HUES48 (cell line): ENCODE data around the gene SPAG17.

ENCODE experiments used
- H3K27ac ChIP-seq: one replicate; pipeline ENCODE4 v1.7.0; 2013; ENCODE audit warnings: low read depth, low read length, inconsistent platforms
- H3K27me3 ChIP-seq: 2 replicates; pipeline ENCODE4 v1.6.1; 2013; ENCODE audit warnings: mild to moderate bottlenecking, low read length; ENCODE audit not compliant: control insufficient read depth, insufficient read depth
- H3K36me3 ChIP-seq: 2 replicates; pipeline ENCODE4 v1.6.1; 2013; ENCODE audit warnings: low read length; ENCODE audit not compliant: control insufficient read depth, insufficient read depth
- H3K4me1 ChIP-seq: 2 replicates; pipeline ENCODE4 v1.6.1; 2013; ENCODE audit warnings: mild to moderate bottlenecking, low read length; ENCODE audit not compliant: control insufficient read depth, insufficient read depth
- H3K4me3 ChIP-seq: 2 replicates; pipeline ENCODE4 v1.5.1; 2013; ENCODE audit warnings: mild to moderate bottlenecking, low read depth, low read length
- H3K9ac ChIP-seq: 2 replicates; pipeline ENCODE4 v1.6.1; 2013; ENCODE audit warnings: mild to moderate bottlenecking, low read depth, low read length, moderate library complexity
- H3K9me3 ChIP-seq: 2 replicates; pipeline ENCODE4 v1.6.1; 2013; ENCODE audit warnings: low read length; ENCODE audit not compliant: control insufficient read depth, insufficient read depth

The SPAG17 gene

DNA sequence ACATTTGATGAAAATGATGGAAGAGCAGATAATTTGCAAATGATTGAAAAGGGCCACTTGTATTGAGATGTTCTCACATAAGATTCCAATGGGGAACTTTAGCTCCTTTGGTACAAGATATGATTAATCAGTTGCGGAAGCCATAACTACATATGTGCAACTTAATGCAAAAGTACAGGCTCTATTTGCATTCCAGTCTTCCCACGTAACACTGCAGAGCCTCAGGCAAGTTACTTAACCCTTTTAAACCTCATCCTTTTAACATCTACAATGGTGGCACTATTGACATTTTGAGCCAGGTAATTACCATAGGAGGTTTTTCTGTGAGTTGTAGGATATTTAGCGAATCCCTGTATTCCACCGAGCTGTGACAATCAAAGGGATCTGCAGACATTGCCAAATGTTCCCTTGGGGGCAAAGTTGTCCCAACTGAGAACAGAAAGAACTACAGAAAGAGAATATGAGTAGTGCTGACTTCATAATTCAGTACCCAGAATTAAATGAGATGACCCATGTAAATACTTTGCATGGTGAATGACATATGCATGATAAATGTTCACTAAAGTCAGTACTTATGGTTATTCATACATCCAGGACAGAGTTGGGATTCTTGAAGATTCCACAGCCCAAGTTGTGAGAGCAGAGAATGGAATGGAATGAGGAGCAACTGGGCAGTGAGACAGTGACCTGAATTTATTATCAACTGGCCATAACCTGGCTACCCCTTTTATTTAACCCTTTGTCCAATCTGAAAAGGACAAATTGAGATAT, 62.6 kb downstream of the SPAG17 start:
- Histone ChIP-seq H3K27ac (no peak overlapping the region), H3K9me3 (no peaks in the 10 kb centered on the region), H3K9ac (no peak overlapping the region), H3K4me1 (no peaks in the 10 kb centered on the region), H3K27me3 (no peaks in the 10 kb centered on the region), H3K4me3 (no peak overlapping the region), H3K36me3 (no peaks in the 10 kb centered on the region)

GRCh38 chr1:118118873-118119463, 66.1 kb downstream of the SPAG17 start:
- Histone ChIP-seq H3K9ac (no peak overlapping the region), H3K4me3 (no peak overlapping the region), H3K27me3 (no peaks in the 10 kb centered on the region), H3K36me3 (no peaks in the 10 kb centered on the region), H3K27ac (no peak overlapping the region), H3K4me1 (peaks cover 4% of the 10 kb centered on the region; the same call in 1 of the 2 replicates), H3K9me3 (no peaks in the 10 kb centered on the region)

- Histone ChIP-seq H3K9me3 (no peaks in the 10 kb centered on the region), H3K27ac (no peak overlapping the region), H3K9ac (no peak overlapping the region), H3K4me1 (peaks cover 9% of the 10 kb centered on the region), H3K36me3 (no peaks in the 10 kb centered on the region), H3K4me3 (no peak overlapping the region), H3K27me3 (no peaks in the 10 kb centered on the region)
Measured at GRCh38 chr1:118118469-118118868, 66.6 kb downstream of the SPAG17 start.

DNA sequence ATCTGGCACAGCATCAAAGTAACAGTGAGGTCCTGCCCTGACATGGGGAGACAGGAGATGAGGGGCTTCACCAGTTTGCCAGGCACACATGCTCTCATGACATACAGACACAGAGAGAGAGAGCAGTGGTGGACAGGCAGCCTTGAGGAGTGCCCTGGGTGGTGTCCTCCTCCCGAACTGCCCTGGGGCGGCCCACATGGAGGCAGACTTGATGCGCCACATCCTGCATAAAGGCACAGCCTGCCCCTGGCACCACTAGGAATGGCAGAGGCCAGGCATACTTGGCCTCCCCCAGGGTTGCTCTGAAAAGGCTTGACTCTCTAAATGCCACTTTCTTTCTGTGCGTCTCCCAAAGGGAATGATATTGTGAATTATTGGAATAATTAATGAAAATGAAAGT, 67.5 kb downstream of the SPAG17 start:
- Histone ChIP-seq H3K9ac (no peak overlapping the region), H3K4me1 (peaks cover 19% of the 10 kb centered on the region), H3K27me3 (no peaks in the 10 kb centered on the region), H3K9me3 (no peaks in the 10 kb centered on the region), H3K4me3 (no peak overlapping the region), H3K27ac (no peak overlapping the region), H3K36me3 (no peaks in the 10 kb centered on the region)

GRCh38 chr1:118116909-118117308, 68.1 kb downstream of the SPAG17 start:
- H3K27ac ChIP-seq: no peak overlapping the region
- no peak overlapping the region for H3K4me3 ChIP-seq
- H3K9me3 ChIP-seq: no peaks in the 10 kb centered on the region
- H3K36me3 ChIP-seq: no peaks in the 10 kb centered on the region
- peaks cover 19% of the 10 kb centered on the region for H3K4me1 ChIP-seq
- no peak overlapping the region for H3K9ac ChIP-seq
- no peaks in the 10 kb centered on the region for H3K27me3 ChIP-seq

DNA sequence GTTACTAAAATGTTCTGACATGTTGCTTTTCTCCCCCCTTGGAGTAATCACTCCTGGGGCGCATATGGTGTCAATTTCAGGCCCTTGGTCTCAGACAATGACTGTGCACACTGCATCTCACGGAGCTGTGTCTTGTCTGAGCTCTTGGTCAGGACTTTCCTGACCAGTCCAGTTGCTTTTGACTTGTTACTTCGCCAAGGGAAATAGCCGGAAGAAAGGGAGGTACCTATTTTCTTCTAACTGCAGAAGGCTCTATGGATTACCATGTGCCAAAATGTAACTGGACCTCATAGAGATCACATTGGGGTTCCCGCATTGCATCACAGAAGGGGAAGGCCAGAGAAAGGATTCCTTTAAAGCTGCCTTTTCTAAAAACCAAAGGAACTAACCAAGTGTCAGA, 68.6 kb downstream of the SPAG17 start:
- H3K27ac ChIP-seq: no peak overlapping the region
- H3K4me3 ChIP-seq: no peak overlapping the region
- H3K9ac ChIP-seq: no peak overlapping the region
- no peaks in the 10 kb centered on the region for H3K9me3 ChIP-seq
- no peaks in the 10 kb centered on the region for H3K27me3 ChIP-seq
- H3K36me3 ChIP-seq: no peaks in the 10 kb centered on the region
- peaks cover 19% of the 10 kb centered on the region for H3K4me1 ChIP-seq

GRCh38 chr1:118115567-118116295, 69.3 kb downstream of the SPAG17 start:
- H3K36me3 ChIP-seq: no peaks in the 10 kb centered on the region
- H3K27ac ChIP-seq: no peak overlapping the region
- peaks cover 19% of the 10 kb centered on the region for H3K4me1 ChIP-seq
- H3K27me3 ChIP-seq: no peaks in the 10 kb centered on the region
- no peaks in the 10 kb centered on the region for H3K9me3 ChIP-seq
- H3K4me3 ChIP-seq: no peak overlapping the region
- no peak overlapping the region for H3K9ac ChIP-seq

- H3K27me3 ChIP-seq: no peaks in the 10 kb centered on the region
- H3K4me1 ChIP-seq: peaks cover 19% of the 10 kb centered on the region
- H3K27ac ChIP-seq: no peak overlapping the region
- no peak overlapping the region for H3K4me3 ChIP-seq
- no peak overlapping the region for H3K9ac ChIP-seq
- H3K36me3 ChIP-seq: no peaks in the 10 kb centered on the region
- no peaks in the 10 kb centered on the region for H3K9me3 ChIP-seq
Measured at GRCh38 chr1:118113261-118113660, 71.8 kb downstream of the SPAG17 start.

- H3K9me3 ChIP-seq: no peaks in the 10 kb centered on the region
- H3K4me1 ChIP-seq: peaks cover 19% of the 10 kb centered on the region
- no peak overlapping the region for H3K9ac ChIP-seq
- H3K36me3 ChIP-seq: no peaks in the 10 kb centered on the region
- no peak overlapping the region for H3K27ac ChIP-seq
- H3K4me3 ChIP-seq: no peak overlapping the region
- H3K27me3 ChIP-seq: no peaks in the 10 kb centered on the region
Measured at GRCh38 chr1:118110580-118110979, 74.4 kb downstream of the SPAG17 start.

GRCh38 chr1:118104951-118105350, 80.1 kb downstream of the SPAG17 start:
- no peak overlapping the region for H3K4me3 ChIP-seq

GRCh38 chr1:118102445-118102844, 82.6 kb downstream of the SPAG17 start:
- Histone ChIP-seq H3K4me1 (0 out of 2 replicates have a peak, but pooled peaks cover 6% of the 10 kb centered on the region), H3K9ac (no peak overlapping the region), H3K27me3 (no peaks in the 10 kb centered on the region), H3K27ac (no peak overlapping the region), H3K4me3 (no peak overlapping the region), H3K36me3 (no peaks in the 10 kb centered on the region), H3K9me3 (no peaks in the 10 kb centered on the region)

More at GRCh38 chr1:118104951-118105350, 80.1 kb downstream of the SPAG17 start:
- H3K9ac ChIP-seq: no peak overlapping the region
- H3K27me3 ChIP-seq: no peaks in the 10 kb centered on the region
- H3K4me1 ChIP-seq: 0 out of 2 replicates have a peak, but pooled peaks cover 6% of the 10 kb centered on the region
- no peaks in the 10 kb centered on the region for H3K36me3 ChIP-seq
- H3K9me3 ChIP-seq: no peaks in the 10 kb centered on the region
- no peak overlapping the region for H3K27ac ChIP-seq
